CD4-positive, CD25-positive, alpha-beta regulatory T cell (primary cell): Measurements from ENCODE around the gene KCND1. TPM values are rescaled to one million over a fixed set of nuclear protein-coding genes. Genes with fewer than 3 reads are reported as not detected.

Experiments
- ATAC-seq, 2 donors: fragments of 150-1000 bp; cut with Tn5 transposase; one replicate each; pipeline ENCODE4 v1.10.0; 2021; ENCODE audit warnings: low read depth in 2 of 2, moderate number of reproducible peaks in 2 of 2, moderate library complexity in 1 of 2
- DNase-seq, 3 donors: peaks; one replicate each; pipeline versions ENCODE4 v3.0.0 to v3.0.0-alpha.2; 2012 to 2022; ENCODE audit warnings: mixed read lengths in 1 of 3
- H3K27ac ChIP-seq: one replicate; pipeline ENCODE4 v1.7.0; 2013; ENCODE audit warnings: mild to moderate bottlenecking, low read length; ENCODE audit not compliant: insufficient read depth, poor library complexity, severe bottlenecking
- H3K27me3 ChIP-seq: one replicate; pipeline ENCODE4 v1.7.0; 2013; ENCODE audit warnings: low read length; ENCODE audit not compliant: control insufficient read depth, insufficient read depth
- H3K36me3 ChIP-seq: one replicate; pipeline ENCODE4 v1.7.0; 2013; ENCODE audit warnings: mild to moderate bottlenecking, low read length, moderate library complexity; ENCODE audit not compliant: control insufficient read depth, insufficient read depth
- H3K4me1 ChIP-seq: 2 replicates; pipeline ENCODE4 v1.7.0; 2013; ENCODE audit warnings: mild to moderate bottlenecking, low read length; ENCODE audit not compliant: insufficient read depth, control insufficient read depth, poor library complexity, severe bottlenecking
- H3K4me3 ChIP-seq: one replicate; pipeline ENCODE4 v1.7.0; 2013; ENCODE audit warnings: low read depth, mild to moderate bottlenecking, low read length, moderate library complexity
- H3K9me3 ChIP-seq, 2 experiments: 1 replicate in 1 of 2; 2 replicates in 1 of 2; pipeline ENCODE4 v1.7.0; 2013; ENCODE audit warnings: low read length in 2 of 2, mild to moderate bottlenecking in 1 of 2, moderate library complexity in 1 of 2; ENCODE audit not compliant: control insufficient read depth in 2 of 2
- H3K27ac Mint-ChIP-seq, 3 donors: one replicate each; pipeline ENCODE4 v1.8.0; 2020 to 2022; ENCODE audit warnings: mild to moderate bottlenecking in 3 of 3, mixed read lengths in 3 of 3, moderate library complexity in 2 of 3
- H3K27me3 Mint-ChIP-seq: one replicate; pipeline ENCODE4 v1.8.0; 2022; ENCODE audit warnings: mild to moderate bottlenecking, mixed read lengths
- H3K36me3 Mint-ChIP-seq: one replicate; pipeline ENCODE4 v1.8.0; 2020; ENCODE audit warnings: mixed read lengths
- H3K4me1 Mint-ChIP-seq, 4 donors: one replicate each; pipeline ENCODE4 v1.8.0; 2020 to 2022; ENCODE audit warnings: mixed read lengths in 4 of 4, mild to moderate bottlenecking in 1 of 4
- H3K4me3 Mint-ChIP-seq, 4 donors: one replicate each; pipeline ENCODE4 v1.8.0; 2020 to 2022; ENCODE audit warnings: mild to moderate bottlenecking in 4 of 4, mixed read lengths in 4 of 4, moderate library complexity in 3 of 4
- H3K9me3 Mint-ChIP-seq, 7 donors: one replicate each; pipeline ENCODE4 v1.8.0; 2020 to 2022; ENCODE audit warnings: mixed read lengths in 7 of 7, mild to moderate bottlenecking in 3 of 7, moderate library complexity in 2 of 7
- polyA plus RNA-seq, 4 donors: library from polyadenylated mRNA; unstranded; fragments of 300-500 nt; fragmentation: Illumina TruSeq; gene quantifications; one replicate each; pipeline ENCODE4 v1.2.3, GENCODE V29; 2021
- total RNA-seq: library from RNA; stranded (reverse); gene quantifications from one replicate; pipeline ENCODE4 v1.2.3, GENCODE V29; 2022

KCND1 gene
- total and polyA plus RNA-seq, 5 donors from 2014 or later = 0.05 to 2.3 (median 0.09) TPM

DNA sequence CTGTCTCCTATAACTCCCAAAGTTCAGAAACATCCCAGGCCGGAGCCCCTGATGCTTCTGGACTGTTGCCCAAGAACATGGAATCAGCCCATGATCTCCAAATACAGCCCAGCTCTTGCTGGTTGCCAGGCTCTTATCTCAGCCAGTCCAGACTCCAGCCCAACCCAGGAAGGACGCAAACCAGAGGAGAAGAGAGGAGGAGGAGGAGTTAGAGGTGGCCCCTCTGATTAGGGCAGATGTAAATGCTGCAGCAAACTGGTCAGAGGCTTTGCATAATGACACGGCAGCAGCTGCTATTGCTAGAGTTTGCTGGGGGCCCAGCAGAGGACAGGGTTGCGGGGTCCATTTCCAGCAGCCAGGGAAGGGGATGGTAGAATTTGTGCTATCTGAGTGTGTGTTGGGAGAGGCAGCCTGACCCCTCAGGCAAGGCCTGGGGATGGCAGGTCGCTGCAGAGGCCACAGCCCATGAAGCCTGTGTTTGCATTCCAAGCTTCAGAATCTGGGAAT is 10.0 kb downstream of the KCND1 start:
- Histone ChIP-seq H3K36me3 (no peaks in the 10 kb centered on the region), H3K9me3 (no peaks in the 10 kb centered on the region), H3K27me3 (no peaks in the 10 kb centered on the region), H3K4me3 (no peak overlapping the region), H3K4me1 (peaks cover 7% of the 10 kb centered on the region), H3K27ac (no peak overlapping the region)
- DNase-seq = no peak
- Mint-ChIP-seq H3K4me3 (no peak overlapping the region), H3K4me1 (peaks cover 0 to 14% (median 10%) of the 10 kb centered on the region in 4 donors), H3K36me3 (no peaks in the 10 kb centered on the region), H3K27me3 (peaks cover 18% of the 10 kb centered on the region), H3K27ac (no peak overlapping the region), H3K9me3 (no peaks in the 10 kb centered on the region)
- ATAC-seq = no peak

- Histone ChIP-seq H3K36me3 (peaks cover 9% of the 10 kb centered on the region), H3K4me1 (peaks cover 21% of the 10 kb centered on the region), H3K9me3 (no peaks in the 10 kb centered on the region), H3K27ac (no peak overlapping the region), H3K4me3 (no peak overlapping the region), H3K27me3 (no peaks in the 10 kb centered on the region)
- Mint-ChIP-seq H3K27me3 (peaks cover 18% of the 10 kb centered on the region), H3K27ac (peak overlapping the region in 1 of 3 donors; percentile 13), H3K4me1 (peaks cover 0 to 27% (median 12%) of the 10 kb centered on the region in 4 donors), H3K4me3 (peak overlapping the region; percentile 0 to 83 (median 60)), H3K36me3 (no peaks in the 10 kb centered on the region), H3K9me3 (no peaks in the 10 kb centered on the region)
- no peak for ATAC-seq
- no peak for DNase-seq
These were observed 11.4 kb downstream of the KCND1 start for GRCh38 chrX:48960291-48960690.

GRCh38 chrX:48958635-48959094 is 13.0 kb downstream of the KCND1 start:
- Histone ChIP-seq H3K4me1 (peaks cover 37% of the 10 kb centered on the region), H3K9me3 (no peaks in the 10 kb centered on the region), H3K4me3 (peak overlapping the region; percentile 72), H3K27me3 (no peaks in the 10 kb centered on the region), H3K27ac (peak overlapping the region; percentile 99), H3K36me3 (peaks cover 14% of the 10 kb centered on the region)
- Mint-ChIP-seq H3K9me3 (no peaks in the 10 kb centered on the region), H3K4me3 (peak overlapping the region; percentile 94 to 99 (median 98)), H3K27me3 (peaks cover 18% of the 10 kb centered on the region), H3K36me3 (peaks cover 3% of the 10 kb centered on the region), H3K27ac (peak overlapping the region; percentile 92 to 100 (median 100)), H3K4me1 (peaks cover 0 to 42% (median 23%) of the 10 kb centered on the region in 4 donors)
- DNase-seq (peak in 1 of 3 donors; percentile 42), ATAC-seq (no peak)

DNA sequence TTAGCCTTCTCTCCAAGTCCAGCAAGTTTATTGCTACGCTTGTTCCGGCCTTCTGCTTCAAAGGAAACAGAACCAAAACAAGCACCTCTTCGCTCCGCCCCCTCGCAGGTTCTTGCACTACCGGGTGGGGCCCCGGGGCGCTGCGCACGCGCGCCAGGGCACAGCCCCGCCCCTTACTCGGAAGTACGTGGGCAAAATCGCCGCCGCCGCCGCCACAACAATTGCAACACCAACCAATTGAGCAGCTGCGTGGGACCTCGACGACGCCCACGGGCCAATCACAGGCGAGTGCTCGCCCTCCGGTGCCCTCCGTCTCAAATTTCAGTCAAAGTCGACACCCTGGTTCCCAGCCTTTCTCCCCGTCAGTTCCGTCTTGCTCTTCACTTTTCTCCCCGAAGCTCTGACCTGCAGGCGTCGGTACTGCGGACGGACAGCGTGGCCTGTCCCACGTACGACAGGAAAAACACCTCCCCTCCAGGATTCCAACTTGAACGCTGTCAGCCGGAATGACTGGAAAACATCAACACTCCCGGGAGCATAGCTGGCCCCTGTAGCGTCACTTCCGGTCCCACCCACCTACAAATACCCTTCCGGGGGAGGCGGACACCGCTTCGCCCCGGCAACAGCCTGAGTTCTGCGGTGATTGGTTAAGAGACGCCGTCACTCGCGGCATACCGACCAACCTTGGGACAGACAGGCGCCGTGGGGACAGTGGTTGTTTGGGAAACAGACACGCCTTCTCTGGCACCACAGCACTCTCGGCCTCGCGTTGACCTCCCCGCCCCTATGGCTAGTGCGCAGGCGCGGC is 13.6 kb downstream of the KCND1 start:
- peaks cover 0 to 48% (median 26%) of the 10 kb centered on the region in 4 donors for H3K4me1 Mint-ChIP-seq
- peak overlapping the region; percentile 94 to 99 (median 98) for H3K4me3 Mint-ChIP-seq

GRCh38 chrX:48957477-48957826 is 14.2 kb downstream of the KCND1 start, which contains the start of gene OTUD5:
Gene OTUD5 (minus strand): TSS chrX:48957607. CDS start chrX:48957570, 37 bp downstream.
- Mint-ChIP-seq H3K27ac (peak within 1 kb of the TSS; percentile 92 to 100 (median 100)), H3K4me1 (peaks cover 0 to 54% (median 31%) of the 10 kb centered on the region in 4 donors), H3K9me3 (no peaks in the 10 kb centered on the region), H3K27me3 (peaks cover 18% of the 10 kb centered on the region), H3K4me3 (peak within 1 kb of the TSS; percentile 94 to 99 (median 98)), H3K36me3 (peaks cover 3% of the 10 kb centered on the region)
- Histone ChIP-seq H3K27ac (peak within 1 kb of the TSS; percentile 99), H3K4me3 (peak within 1 kb of the TSS; percentile 84), H3K36me3 (peaks cover 14% of the 10 kb centered on the region), H3K4me1 (peaks cover 49% of the 10 kb centered on the region), H3K9me3 (no peaks in the 10 kb centered on the region), H3K27me3 (no peaks in the 10 kb centered on the region)
- ATAC-seq (peak; percentile 42 to 49), DNase-seq (peak in 1 of 3 donors; percentile 73)

More for the DNA sequence above, 13.6 kb downstream of the KCND1 start:
- no peaks in the 10 kb centered on the region for H3K9me3 ChIP-seq
- Mint-ChIP-seq H3K27me3 (peaks cover 18% of the 10 kb centered on the region), H3K27ac (peak overlapping the region; percentile 92 to 100 (median 100)), H3K9me3 (no peaks in the 10 kb centered on the region), H3K36me3 (peaks cover 3% of the 10 kb centered on the region)
- H3K4me1 ChIP-seq = peaks cover 43% of the 10 kb centered on the region
- ATAC-seq = peak; percentile 81 to 86
- peak overlapping the region; percentile 99 for H3K27ac ChIP-seq
- H3K36me3 ChIP-seq = peaks cover 14% of the 10 kb centered on the region
- H3K27me3 ChIP-seq = no peaks in the 10 kb centered on the region
- H3K4me3 ChIP-seq = peak overlapping the region; percentile 79
- peak; percentile 91 to 96 (median 95) for DNase-seq

- H3K9me3 Mint-ChIP-seq = no peaks in the 10 kb centered on the region
- H3K4me1 ChIP-seq = peaks cover 55% of the 10 kb centered on the region
These were observed 14.8 kb downstream of the KCND1 start for GRCh38 chrX:48956728-48957414.

GRCh38 chrX:48948589-48948988 is 23.1 kb downstream of the KCND1 start:
- no peaks in the 10 kb centered on the region for H3K36me3 ChIP-seq
- Mint-ChIP-seq H3K4me1 (peaks cover 16 to 65% (median 28%) of the 10 kb centered on the region in 4 donors), H3K36me3 (peaks cover 7% of the 10 kb centered on the region), H3K4me3 (no peak overlapping the region), H3K27ac (no peak overlapping the region), H3K27me3 (no peaks in the 10 kb centered on the region), H3K9me3 (no peaks in the 10 kb centered on the region)
- ATAC-seq (no peak), DNase-seq (no peak)
- no peak overlapping the region for H3K27ac ChIP-seq
- no peaks in the 10 kb centered on the region for H3K9me3 ChIP-seq
- no peaks in the 10 kb centered on the region for H3K27me3 ChIP-seq
- H3K4me3 ChIP-seq = no peak overlapping the region
- H3K4me1 ChIP-seq = peaks cover 41% of the 10 kb centered on the region

More at GRCh38 chrX:48956728-48957414, 14.8 kb downstream of the KCND1 start:
- Mint-ChIP-seq H3K36me3 (peaks cover 3% of the 10 kb centered on the region), H3K27me3 (peaks cover 18% of the 10 kb centered on the region), H3K4me1 (peaks cover 0 to 59% (median 36%) of the 10 kb centered on the region in 4 donors), H3K4me3 (peak overlapping the region; percentile 84 to 93 (median 88)), H3K27ac (peak overlapping the region; percentile 85 to 91 (median 88))
- Histone ChIP-seq H3K4me3 (peak overlapping the region; percentile 84), H3K27me3 (no peaks in the 10 kb centered on the region), H3K9me3 (no peaks in the 10 kb centered on the region), H3K27ac (peak overlapping the region; percentile 99), H3K36me3 (peaks cover 14% of the 10 kb centered on the region)
- ATAC-seq = no peak
- peak; percentile 37 to 51 (median 46) for DNase-seq
